Activated CD8-positive, alpha-beta T cell treated with anti-CD3 and anti-CD28 coated beads, Interleukin-2, amount 10 ng/mL, durations not matched to agents 7 days and 5 days (primary cell): ENCODE data around the gene SLBP. TPM values are rescaled to one million over a fixed set of nuclear protein-coding genes. Genes with fewer than 3 reads are reported as not detected.
A peak's percentile ranks its signal among the peaks of the same experiment; 100 is the strongest.
"Not testable (repeated sequence)": the region's sequence is repeated elsewhere in the genome, so short reads cannot be mapped to it uniquely, and the experiment has no call there.

Source experiments
- ATAC-seq: fragments of 150-1000 bp; cut with Tn5 transposase; one replicate; pipeline ENCODE4 v1.10.0; 2021; ENCODE audit warnings: moderate library complexity
- CTCF ChIA-PET: fragments of 350-600 bp; sonication (Branson Sonifier 250); formaldehyde crosslinking; loops from one replicate; lab custom pipeline; 2021; ENCODE audit warnings: antibody characterized with exemption; lab: Charles Lee
- POLR2A ChIA-PET: fragments of 350-600 bp; sonication (Branson Sonifier 250); formaldehyde crosslinking; loops from one replicate; lab custom pipeline; 2021; ENCODE audit warnings: antibody characterized with exemption; lab: Charles Lee
- DNase-seq: peaks from one replicate; pipeline ENCODE4 v3.0.0-alpha.2; 2020
- H3K27ac Mint-ChIP-seq: one replicate; pipeline ENCODE4 v1.8.0; 2021; ENCODE audit warnings: mild to moderate bottlenecking, mixed read lengths
- H3K27me3 Mint-ChIP-seq: one replicate; pipeline ENCODE4 v1.8.0; 2021; ENCODE audit warnings: low read depth, mixed read lengths
- H3K36me3 Mint-ChIP-seq: one replicate; pipeline ENCODE4 v1.8.0; 2021; ENCODE audit warnings: low read depth, mixed read lengths
- H3K4me1 Mint-ChIP-seq: one replicate; pipeline ENCODE4 v1.8.0; 2021; ENCODE audit warnings: low read depth, mixed read lengths
- H3K4me3 Mint-ChIP-seq: one replicate; pipeline ENCODE4 v1.8.0; 2021; ENCODE audit warnings: mild to moderate bottlenecking, mixed read lengths
- H3K9me3 Mint-ChIP-seq: one replicate; pipeline ENCODE4 v1.8.0; 2022; ENCODE audit warnings: mixed read lengths; ENCODE audit not compliant: insufficient read depth
- total RNA-seq, 2 experiments: library from RNA; stranded (reverse); gene quantifications; one replicate each; pipeline ENCODE4 v1.2.3, GENCODE V29; 2021

SLBP gene
- total RNA-seq, 2 experiments from 2014 or later: 132 to 136 TPM

DNA sequence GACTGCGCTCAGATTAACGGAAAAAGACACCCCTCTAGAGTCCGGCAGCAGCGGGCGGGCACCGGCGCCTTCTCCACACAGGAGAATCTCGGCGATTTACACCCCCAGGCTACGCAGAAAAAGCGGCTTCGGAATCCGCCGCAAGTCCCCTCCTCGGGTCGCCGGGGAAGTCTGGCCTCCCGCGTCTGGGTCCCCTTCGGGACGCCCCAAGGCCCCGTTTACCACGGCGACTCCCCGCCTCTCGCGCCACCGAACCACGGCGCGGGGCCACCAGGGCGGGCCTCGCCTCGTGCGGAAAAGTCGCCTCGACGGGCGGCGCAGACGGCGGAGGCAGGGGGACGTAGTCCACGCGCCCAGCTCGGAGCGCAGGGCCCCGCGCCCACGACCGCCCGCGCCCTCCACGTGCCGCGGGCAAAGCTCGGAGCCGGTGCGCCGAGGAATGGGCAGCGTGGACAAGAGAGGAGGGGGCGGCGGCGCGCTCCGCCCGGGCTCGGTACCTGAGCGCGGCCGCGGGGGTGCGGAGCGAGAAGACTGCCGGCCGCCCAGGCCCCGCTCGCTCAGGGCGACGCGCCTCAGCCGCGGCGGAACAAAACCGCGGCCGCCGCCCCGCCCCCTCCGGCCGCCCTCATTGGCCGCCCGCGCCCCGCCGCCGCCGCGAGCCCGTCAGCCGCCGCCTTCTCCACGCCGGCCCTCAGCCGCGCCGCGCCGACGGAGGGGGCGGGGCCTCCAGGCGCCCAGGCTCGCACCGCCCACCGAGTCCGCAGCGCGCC is 28.2 kb downstream of the SLBP start, which contains the start of gene FAM53A:
FAM53A (minus strand) TSS at position 578 of the 770 bp plus-strand sequence. CDS start 15,572 bp downstream, outside the sequence.
- H3K4me1 Mint-ChIP-seq: peaks cover 12% of the 10 kb centered on the region
- H3K27ac Mint-ChIP-seq: peak within 1 kb of the TSS; percentile 64
- H3K36me3 Mint-ChIP-seq: peaks cover 2% of the 10 kb centered on the region
- CTCF ChIA-PET: interaction anchor here (1.8 to 2.0 kb wide), 2 partner anchors 9 to 42 kb away, joined by 4 to 11 read pairs; no protein-coding TSS in a partner anchor
- peaks cover 6% of the 10 kb centered on the region for H3K27me3 Mint-ChIP-seq
- ATAC-seq: peak; percentile 92
- POLR2A ChIA-PET: no interaction called here
- peak; percentile 46 for DNase-seq
- H3K9me3 Mint-ChIP-seq: no peaks in the 10 kb centered on the region
- H3K4me3 Mint-ChIP-seq: peak within 1 kb of the TSS; percentile 71

- H3K4me3 Mint-ChIP-seq: peak overlapping the region; percentile 71
- H3K36me3 Mint-ChIP-seq: no peaks in the 10 kb centered on the region
- H3K27me3 Mint-ChIP-seq: peaks cover 6% of the 10 kb centered on the region
- ChIA-PET POLR2A (interaction anchor here (0.6 kb wide), 1 partner anchor 839 kb away, joined by 3 read pairs; no protein-coding TSS in a partner anchor), CTCF (interaction anchor here (1.8 to 2.0 kb wide), 2 partner anchors 10 to 43 kb away, joined by 4 to 11 read pairs; no protein-coding TSS in a partner anchor)
- H3K9me3 Mint-ChIP-seq: no peaks in the 10 kb centered on the region
- H3K4me1 Mint-ChIP-seq: peaks cover 12% of the 10 kb centered on the region
- no peak for ATAC-seq
- DNase-seq: no peak
- H3K27ac Mint-ChIP-seq: peak overlapping the region; percentile 64
Measured at GRCh38 chr4:1683261-1683735, 28.8 kb downstream of the SLBP start.

DNA sequence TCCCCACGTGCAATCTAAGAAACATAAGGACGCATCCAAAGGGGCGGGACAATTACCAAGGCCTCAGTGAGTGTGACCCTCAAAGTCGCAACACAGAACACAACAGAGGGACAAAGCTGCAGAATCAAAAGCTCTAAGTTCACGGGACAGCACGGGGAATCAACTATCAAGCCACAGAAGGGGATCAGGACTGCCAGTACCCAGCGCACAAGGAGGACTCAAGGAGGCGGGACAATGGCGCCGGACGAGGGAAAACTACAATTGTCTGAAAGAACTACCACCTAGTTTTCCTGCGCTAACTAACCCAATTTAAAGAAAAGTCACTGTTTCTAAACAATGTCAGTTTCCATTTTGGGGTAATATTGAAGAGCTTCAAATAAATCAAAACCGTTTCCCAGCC is 29.3 kb downstream of the SLBP start:
- CTCF ChIA-PET: interaction anchor here (1.8 to 2.0 kb wide), 2 partner anchors 10 to 44 kb away, joined by 4 to 11 read pairs; no protein-coding TSS in a partner anchor
- POLR2A ChIA-PET: interaction anchor here (0.6 kb wide), 1 partner anchor 838 kb away, joined by 3 read pairs; no protein-coding TSS in a partner anchor
- H3K4me1 Mint-ChIP-seq: peaks cover 12% of the 10 kb centered on the region
- DNase-seq (no peak), ATAC-seq (no peak)
- no peak overlapping the region for H3K27ac Mint-ChIP-seq
- peak overlapping the region; percentile 71 for H3K4me3 Mint-ChIP-seq
- H3K27me3 Mint-ChIP-seq: peaks cover 6% of the 10 kb centered on the region
- H3K36me3 Mint-ChIP-seq: no peaks in the 10 kb centered on the region
- no peaks in the 10 kb centered on the region for H3K9me3 Mint-ChIP-seq

GRCh38 chr4:1678244-1678643 is 33.9 kb downstream of the SLBP start:
- ChIA-PET POLR2A (no interaction called here), CTCF (no interaction called here)
- ATAC-seq (no peak), DNase-seq (no peak)
- Mint-ChIP-seq H3K36me3 (no peaks in the 10 kb centered on the region), H3K4me3 (no peak overlapping the region), H3K4me1 (peaks cover 8% of the 10 kb centered on the region), H3K27ac (no peak overlapping the region), H3K9me3 (no peaks in the 10 kb centered on the region), H3K27me3 (peaks cover 3% of the 10 kb centered on the region)

DNA sequence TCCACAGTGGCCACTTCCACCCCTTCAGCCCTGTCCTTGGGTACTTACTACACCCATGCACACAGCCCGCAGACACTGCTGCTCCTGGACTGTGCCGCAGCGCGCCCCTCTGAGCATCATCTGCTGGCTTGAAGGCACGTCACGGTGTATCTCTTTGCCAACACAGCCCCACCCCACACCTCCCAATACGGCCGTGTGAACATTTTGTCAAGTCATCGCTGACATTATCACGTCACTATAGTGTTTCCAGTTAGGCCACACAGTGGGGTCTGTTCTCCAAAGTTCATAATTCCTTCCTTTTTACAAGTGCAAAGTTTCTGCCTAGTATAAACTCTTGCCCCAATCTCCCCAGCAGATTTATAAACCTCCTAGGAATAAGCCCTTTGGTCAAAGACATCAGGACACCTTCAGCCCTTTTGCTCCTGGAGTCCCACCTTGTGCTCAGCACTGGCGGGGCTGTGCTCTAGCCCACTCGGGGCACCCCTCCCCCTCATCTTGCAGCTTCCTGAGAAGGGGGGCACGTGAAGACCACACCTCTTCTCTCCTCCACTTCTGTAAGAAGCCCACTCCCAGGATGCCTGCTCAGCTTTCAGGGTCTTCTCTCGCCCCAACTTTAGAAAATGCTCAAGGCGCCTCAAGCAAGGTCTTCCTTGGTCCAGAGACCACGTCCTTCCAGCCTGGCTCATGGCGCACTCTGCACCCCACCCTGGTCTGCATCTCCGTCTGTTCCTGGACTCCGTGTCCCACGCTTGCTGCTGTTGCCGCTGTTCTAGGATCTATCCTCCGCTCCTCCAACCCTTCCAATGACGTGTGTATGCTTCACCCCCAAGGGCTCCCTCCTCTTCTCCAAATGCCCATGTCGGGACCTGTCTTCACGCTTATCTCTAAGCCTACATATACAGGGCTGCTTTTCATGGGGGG is 35.3 kb downstream of the SLBP start:
- no peak for ATAC-seq
- no peak for DNase-seq
- H3K4me1 Mint-ChIP-seq: peaks cover under 1% of the 10 kb centered on the region
- ChIA-PET CTCF (no interaction called here), POLR2A (no interaction called here)
- H3K36me3 Mint-ChIP-seq: no peaks in the 10 kb centered on the region
- H3K9me3 Mint-ChIP-seq: no peaks in the 10 kb centered on the region
- H3K27me3 Mint-ChIP-seq: peaks cover 2% of the 10 kb centered on the region
- H3K4me3 Mint-ChIP-seq: no peak overlapping the region
- H3K27ac Mint-ChIP-seq: no peak overlapping the region

GRCh38 chr4:1675802-1676137 is 36.3 kb downstream of the SLBP start:
- Mint-ChIP-seq H3K4me1 (peaks cover 5% of the 10 kb centered on the region), H3K27ac (no peak overlapping the region), H3K9me3 (no peaks in the 10 kb centered on the region), H3K27me3 (peaks cover 2% of the 10 kb centered on the region), H3K36me3 (no peaks in the 10 kb centered on the region), H3K4me3 (no peak overlapping the region)
- CTCF ChIA-PET: interaction anchor here (1.0 kb wide), 1 partner anchor 17 kb away, joined by 3 read pairs; no protein-coding TSS in a partner anchor
- ATAC-seq: no peak
- DNase-seq: no peak
- POLR2A ChIA-PET: no interaction called here

GRCh38 chr4:1675136-1675801 is 36.9 kb downstream of the SLBP start:
- CTCF ChIA-PET: interaction anchor here (1.0 kb wide), 1 partner anchor 18 kb away, joined by 3 read pairs; no protein-coding TSS in a partner anchor
- DNase-seq (no peak), ATAC-seq (no peak)
- Mint-ChIP-seq H3K27me3 (peaks cover 1% of the 10 kb centered on the region), H3K9me3 (no peaks in the 10 kb centered on the region), H3K4me1 (peaks cover 5% of the 10 kb centered on the region), H3K27ac (no peak overlapping the region), H3K36me3 (no peaks in the 10 kb centered on the region), H3K4me3 (no peak overlapping the region)
- POLR2A ChIA-PET: no interaction called here

DNA sequence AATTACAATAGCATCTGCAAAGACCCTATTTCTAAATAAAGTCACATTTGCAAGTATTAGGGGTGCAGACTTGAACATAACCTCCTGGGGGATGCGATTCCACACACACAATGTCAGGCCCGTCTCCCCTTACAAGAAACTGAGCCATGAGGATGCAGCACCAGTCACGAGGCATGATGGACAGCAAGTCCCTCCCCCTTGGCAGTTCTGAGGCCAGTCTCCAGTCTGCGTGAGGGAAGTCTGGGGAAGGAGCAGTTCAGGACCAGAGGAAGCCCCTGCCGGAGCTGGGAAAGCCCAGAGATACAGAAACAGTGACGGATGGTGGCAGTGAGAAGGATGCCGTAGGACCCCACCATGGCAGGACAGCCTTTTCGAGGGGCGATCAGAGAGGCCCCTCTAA is 37.4 kb downstream of the SLBP start:
- H3K27me3 Mint-ChIP-seq: no peaks in the 10 kb centered on the region
- no peaks in the 10 kb centered on the region for H3K36me3 Mint-ChIP-seq
- H3K4me1 Mint-ChIP-seq: peaks cover 5% of the 10 kb centered on the region
- no peak overlapping the region for H3K27ac Mint-ChIP-seq
- H3K4me3 Mint-ChIP-seq: no peak overlapping the region
- CTCF ChIA-PET: no interaction called here
- ATAC-seq (no peak), DNase-seq (no peak)
- POLR2A ChIA-PET: no interaction called here
- H3K9me3 Mint-ChIP-seq: no peaks in the 10 kb centered on the region

DNA sequence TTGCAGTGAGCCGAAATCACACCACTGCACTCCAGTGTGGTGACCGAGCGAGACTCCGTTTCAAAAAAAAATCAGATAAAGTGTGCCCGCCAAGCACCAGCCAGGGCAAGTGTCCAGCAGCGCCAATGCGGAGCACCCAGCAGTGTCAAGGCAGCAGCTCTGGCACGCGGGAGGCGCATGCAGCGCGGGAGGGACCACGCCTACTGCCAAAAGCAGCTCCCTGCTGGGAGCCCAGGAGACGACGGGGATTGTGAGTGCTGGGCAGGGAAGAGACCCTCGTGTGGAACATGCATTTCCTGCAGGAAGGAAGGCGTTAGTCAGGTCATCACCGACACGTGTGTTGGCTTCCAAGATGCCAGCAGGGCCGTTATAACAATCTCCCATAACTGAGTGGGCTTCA is 38.4 kb downstream of the SLBP start:
- POLR2A ChIA-PET: no interaction called here
- CTCF ChIA-PET: no interaction called here
- H3K27ac Mint-ChIP-seq: no peak overlapping the region

DNA sequence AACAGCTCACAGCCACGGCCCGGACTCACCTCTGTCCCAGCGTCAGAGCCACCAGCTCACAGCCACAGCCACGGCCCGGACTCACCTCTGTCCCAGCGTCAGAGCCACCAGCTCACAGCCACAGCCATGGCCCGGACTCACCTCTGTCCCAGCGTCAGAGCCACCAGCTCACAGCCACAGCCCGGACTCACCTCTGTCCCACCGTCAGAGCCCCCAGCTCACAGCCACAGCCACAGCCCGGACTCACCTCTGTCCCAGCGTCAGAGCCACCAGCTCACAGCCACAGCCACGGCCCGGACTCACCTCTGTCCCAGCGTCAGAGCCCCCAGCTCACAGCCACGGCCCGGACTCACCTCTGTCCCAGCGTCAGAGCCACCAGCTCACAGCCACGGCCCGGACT is 41.1 kb downstream of the SLBP start:
- ATAC-seq, H3K27me3 Mint-ChIP-seq, H3K4me1 Mint-ChIP-seq, H3K36me3 Mint-ChIP-seq, H3K9me3 Mint-ChIP-seq, DNase-seq, POLR2A ChIA-PET, H3K4me3 Mint-ChIP-seq, H3K27ac Mint-ChIP-seq: not testable (repeated sequence)
- CTCF ChIA-PET: interaction anchor here (0.6 kb wide), 1 partner anchor 23 kb away, joined by 3 read pairs; no protein-coding TSS in a partner anchor

More for the DNA sequence above, 38.4 kb downstream of the SLBP start:
- Mint-ChIP-seq H3K27me3 (no peaks in the 10 kb centered on the region), H3K9me3 (no peaks in the 10 kb centered on the region), H3K36me3 (no peaks in the 10 kb centered on the region), H3K4me3 (no peak overlapping the region), H3K4me1 (peaks cover 5% of the 10 kb centered on the region)
- ATAC-seq (no peak), DNase-seq (no peak)

GRCh38 chr4:1670279-1670678 is 41.8 kb downstream of the SLBP start:
- CTCF ChIA-PET: interaction anchor here (0.6 kb wide), 1 partner anchor 23 kb away, joined by 3 read pairs; no protein-coding TSS in a partner anchor
- no peak for ATAC-seq
- Mint-ChIP-seq H3K36me3 (no peaks in the 10 kb centered on the region), H3K27me3 (no peaks in the 10 kb centered on the region), H3K9me3 (no peaks in the 10 kb centered on the region), H3K4me1 (peaks cover 5% of the 10 kb centered on the region), H3K4me3 (no peak overlapping the region), H3K27ac (no peak overlapping the region)
- POLR2A ChIA-PET: no interaction called here
- no peak for DNase-seq
